IMR-90 (cell line): ENCODE measurements around the gene TRPM7.

ENCODE experiments used
- BHLHE40 ChIP-seq: fragments of 150-350 bp; IDR thresholded peaks from 2 replicates; pipeline ENCODE4 v1.6.1; 2016; ENCODE audit warnings: mild to moderate bottlenecking, low read depth, low read length
- CEBPB ChIP-seq: IDR thresholded peaks from 2 replicates; pipeline ENCODE4 v1.6.1; 2012; ENCODE audit warnings: low read depth, low read length, improper control_type of control experiment
- CHD1 ChIP-seq: IDR thresholded peaks from 2 replicates; pipeline ENCODE4 v1.6.1; 2012; ENCODE audit warnings: low read depth, low read length, improper control_type of control experiment
- CTCF ChIP-seq: conservative IDR thresholded peaks from 2 replicates; pipeline ENCODE4 v1.5.1; 2012; ENCODE audit warnings: mild to moderate bottlenecking, low read depth, low read length, improper control_type of control experiment
- FOS ChIP-seq: fragments of 150-350 bp; IDR thresholded peaks from 2 replicates; pipeline ENCODE4 v1.6.1; 2016; ENCODE audit warnings: low read depth, low read length
- MAFK ChIP-seq: IDR thresholded peaks from 2 replicates; pipeline ENCODE4 v1.6.1; 2012; ENCODE audit warnings: low read depth, low read length, improper control_type of control experiment
- MAZ ChIP-seq: IDR thresholded peaks from 2 replicates; pipeline ENCODE4 v1.6.1; 2012; ENCODE audit warnings: low read depth, mild to moderate bottlenecking, low read length, improper control_type of control experiment, moderate library complexity, borderline replicate concordance
- MXI1 ChIP-seq: IDR thresholded peaks from 2 replicates; pipeline ENCODE4 v1.6.1; 2012; ENCODE audit warnings: low read depth, mild to moderate bottlenecking, low read length, moderate library complexity, borderline replicate concordance
- NFE2L2 ChIP-seq: fragments of 150-350 bp; IDR thresholded peaks from 2 replicates; pipeline ENCODE4 v1.6.1; 2016; ENCODE audit warnings: low read depth, mild to moderate bottlenecking, low read length
- POLR2A ChIP-seq: IDR thresholded peaks from 2 replicates; pipeline ENCODE4 v1.6.1; 2012; ENCODE audit warnings: mild to moderate bottlenecking, low read depth, low read length
- RAD21 ChIP-seq: IDR thresholded peaks from 2 replicates; pipeline ENCODE4 v1.6.1; 2012; ENCODE audit warnings: low read length, improper control_type of control experiment
- RFX5 ChIP-seq: IDR thresholded peaks from 2 replicates; pipeline ENCODE4 v1.8.0; 2012; ENCODE audit warnings: low read depth, mild to moderate bottlenecking, low read length, moderate library complexity
- SMC3 ChIP-seq: fragments of 150-350 bp; IDR thresholded peaks from 2 replicates; pipeline ENCODE4 v1.6.1; 2016; ENCODE audit warnings: low read depth, mild to moderate bottlenecking, antibody characterized with exemption, low read length, moderate library complexity
- USF2 ChIP-seq: fragments of 150-350 bp; IDR thresholded peaks from 2 replicates; pipeline ENCODE4 v1.6.1; 2017; ENCODE audit warnings: mild to moderate bottlenecking, antibody characterized with exemption, low read length, low read depth

GRCh38 chr15:50686469-50687301 is at the start of gene TRPM7:
- no peak for TF ChIP-seq CTCF
- TF ChIP-seq RAD21 = no peak
- peak; percentile 79; the same call in 1 of the 2 replicates for TF ChIP-seq POLR2A
- no peak for TF ChIP-seq MAFK
- TF ChIP-seq CEBPB = peak; percentile 96
- TF ChIP-seq MAZ = no peak
- TF ChIP-seq BHLHE40 = peak; percentile 98
- peak; percentile 43 for TF ChIP-seq FOS
- no peak for TF ChIP-seq NFE2L2
- no peak for TF ChIP-seq SMC3
- TF ChIP-seq USF2 = peak; percentile 99
- TF ChIP-seq MXI1 = peak; percentile 86; the same call in 1 of the 2 replicates
- no peak for TF ChIP-seq CHD1
- no peak for TF ChIP-seq RFX5
